HEK293 (cell line): Measurements from ENCODE around the gene PDF.

ENCODE experiments used
- EGR2 ChIP-seq: fragments of 450-650 bp; formaldehyde crosslinking; IDR thresholded peaks from 2 replicates; pipeline ENCODE4 v1.5.1; 2016; ENCODE audit warnings: low read depth, missing biosample characterization, missing genetic modification characterization
- GLIS2 ChIP-seq: fragments of 450-650 bp; formaldehyde crosslinking; IDR thresholded peaks from 2 replicates; pipeline ENCODE4 v1.5.1; 2016; ENCODE audit warnings: missing biosample characterization, missing genetic modification characterization
- HOXA7 ChIP-seq: sonication (generic); formaldehyde crosslinking; IDR thresholded peaks from 2 replicates; pipeline ENCODE4 v1.8.1; 2022; ENCODE audit warnings: missing genetic modification reagents, borderline replicate concordance
- KLF10 ChIP-seq: fragments of 450-650 bp; IDR thresholded peaks from 2 replicates; pipeline ENCODE4 v1.5.1; 2018; ENCODE audit warnings: missing biosample characterization, mild to moderate bottlenecking, missing genetic modification characterization
- KLF16 ChIP-seq: fragments of 450-650 bp; formaldehyde crosslinking; IDR thresholded peaks from 2 replicates; pipeline ENCODE4 v1.5.1; 2017; ENCODE audit warnings: missing biosample characterization, missing genetic modification characterization
- PRDM1 ChIP-seq: fragments of 450-650 bp; formaldehyde crosslinking; IDR thresholded peaks from 2 replicates; pipeline ENCODE4; 2016; ENCODE audit warnings: missing biosample characterization, missing genetic modification characterization
- RBAK ChIP-seq: fragments of 450-650 bp; formaldehyde crosslinking; IDR thresholded peaks from 2 replicates; pipeline ENCODE4 v1.5.1; 2016; ENCODE audit warnings: missing biosample characterization, missing genetic modification characterization
- YY1 ChIP-seq: fragments of 450-650 bp; formaldehyde crosslinking; IDR thresholded peaks from 2 replicates; pipeline ENCODE4 v1.5.1; 2018; ENCODE audit warnings: missing biosample characterization, missing genetic modification characterization
- YY2 ChIP-seq: fragments of 450-650 bp; formaldehyde crosslinking; IDR thresholded peaks from 2 replicates; pipeline ENCODE4 v1.5.1; 2016; ENCODE audit warnings: missing biosample characterization, missing genetic modification characterization
- ZBTB17 ChIP-seq: fragments of 450-650 bp; formaldehyde crosslinking; IDR thresholded peaks from 2 replicates; pipeline ENCODE4 v1.5.1; 2016; ENCODE audit warnings: missing biosample characterization, missing genetic modification characterization
- ZEB2 ChIP-seq: fragments of 450-650 bp; formaldehyde crosslinking; IDR thresholded peaks from 2 replicates; pipeline ENCODE4 v1.5.1; 2016; ENCODE audit warnings: missing biosample characterization, missing genetic modification characterization
- ZFP69B ChIP-seq: fragments of 450-650 bp; formaldehyde crosslinking; IDR thresholded peaks from 2 replicates; pipeline ENCODE4 v1.5.1; 2016; ENCODE audit warnings: missing biosample characterization, missing genetic modification characterization
- ZNF138 ChIP-seq: fragments of 450-650 bp; formaldehyde crosslinking; IDR thresholded peaks from 2 replicates; pipeline ENCODE4 v1.5.1; 2016; ENCODE audit warnings: missing biosample characterization, missing genetic modification characterization, borderline replicate concordance
- ZNF2 ChIP-seq: fragments of 450-650 bp; formaldehyde crosslinking; IDR thresholded peaks from 2 replicates; pipeline ENCODE4 v1.5.1; 2016; ENCODE audit warnings: missing biosample characterization, missing genetic modification characterization
- ZNF214 ChIP-seq: fragments of 450-650 bp; formaldehyde crosslinking; IDR thresholded peaks from 2 replicates; pipeline ENCODE4 v1.5.1; 2017; ENCODE audit warnings: missing biosample characterization, mild to moderate bottlenecking, missing genetic modification characterization, borderline replicate concordance
- ZNF223 ChIP-seq: fragments of 450-650 bp; formaldehyde crosslinking; IDR thresholded peaks from 2 replicates; pipeline ENCODE4 v1.5.1; 2016; ENCODE audit warnings: missing biosample characterization, missing genetic modification characterization
- ZNF366 ChIP-seq: fragments of 450-650 bp; formaldehyde crosslinking; conservative IDR thresholded peaks from 2 replicates; pipeline ENCODE4 v1.5.1; 2016; ENCODE audit warnings: missing biosample characterization, missing genetic modification characterization
- ZNF391 ChIP-seq: fragments of 450-650 bp; formaldehyde crosslinking; IDR thresholded peaks from 2 replicates; pipeline ENCODE4 v1.5.1; 2016; ENCODE audit warnings: low read depth, missing biosample characterization, missing genetic modification characterization, borderline replicate concordance
- ZNF571 ChIP-seq: fragments of 450-650 bp; formaldehyde crosslinking; IDR thresholded peaks from 2 replicates; pipeline ENCODE4 v1.5.0; 2017; ENCODE audit warnings: missing biosample characterization, missing genetic modification characterization
- ZNF639 ChIP-seq: fragments of 450-650 bp; formaldehyde crosslinking; IDR thresholded peaks from 2 replicates; pipeline ENCODE4 v1.5.1; 2016; ENCODE audit warnings: missing biosample characterization, missing genetic modification characterization
- ZNF654 ChIP-seq: fragments of 450-650 bp; formaldehyde crosslinking; IDR thresholded peaks from 2 replicates; pipeline ENCODE4 v1.5.1; 2016; ENCODE audit warnings: low read depth, missing biosample characterization, missing genetic modification characterization
- ZNF658 ChIP-seq: fragments of 450-650 bp; formaldehyde crosslinking; IDR thresholded peaks from 2 replicates; pipeline ENCODE4; 2016; ENCODE audit warnings: missing biosample characterization, missing genetic modification characterization
- ZNF664 ChIP-seq: fragments of 450-650 bp; formaldehyde crosslinking; IDR thresholded peaks from 2 replicates; pipeline ENCODE4 v1.5.1; 2016; ENCODE audit warnings: missing biosample characterization, missing genetic modification characterization
- ZNF701 ChIP-seq: fragments of 450-650 bp; formaldehyde crosslinking; IDR thresholded peaks from 2 replicates; pipeline ENCODE4 v1.5.1; 2016; ENCODE audit warnings: missing biosample characterization, missing genetic modification characterization
- ZNF768 ChIP-seq: fragments of 450-650 bp; formaldehyde crosslinking; IDR thresholded peaks from 2 replicates; pipeline ENCODE4 v1.5.1; 2018; ENCODE audit warnings: missing biosample characterization, mild to moderate bottlenecking, missing genetic modification characterization
- ZNF830 ChIP-seq: fragments of 450-650 bp; IDR thresholded peaks from 2 replicates; pipeline ENCODE4 v1.5.0; 2018; ENCODE audit warnings: missing biosample characterization, missing genetic modification characterization, low read depth, mild to moderate bottlenecking, moderate library complexity
- ZNF843 ChIP-seq: fragments of 450-650 bp; formaldehyde crosslinking; IDR thresholded peaks from 2 replicates; pipeline ENCODE4 v1.5.1; 2016; ENCODE audit warnings: missing biosample characterization, missing genetic modification characterization
- ZXDB ChIP-seq: fragments of 450-650 bp; formaldehyde crosslinking; IDR thresholded peaks from 2 replicates; pipeline ENCODE4 v1.5.1; 2016; ENCODE audit warnings: missing biosample characterization, missing genetic modification characterization
- TF ChIP-seq, protein P1 (sequence below): fragments of 450-650 bp; formaldehyde crosslinking; IDR thresholded peaks from 2 replicates; pipeline ENCODE4 v1.5.1; 2017; ENCODE audit warnings: missing biosample characterization, missing genetic modification characterization
- TF ChIP-seq, protein P2 (sequence below): fragments of 450-650 bp; formaldehyde crosslinking; IDR thresholded peaks from 2 replicates; pipeline ENCODE4 v1.5.1; 2016; ENCODE audit warnings: missing biosample characterization, missing genetic modification characterization, low read depth
- TF ChIP-seq, protein P3 (sequence below): fragments of 450-650 bp; formaldehyde crosslinking; IDR thresholded peaks from 2 replicates; pipeline ENCODE4 v1.5.1; 2016; ENCODE audit warnings: missing biosample characterization, missing genetic modification characterization

Gene PDF

DNA sequence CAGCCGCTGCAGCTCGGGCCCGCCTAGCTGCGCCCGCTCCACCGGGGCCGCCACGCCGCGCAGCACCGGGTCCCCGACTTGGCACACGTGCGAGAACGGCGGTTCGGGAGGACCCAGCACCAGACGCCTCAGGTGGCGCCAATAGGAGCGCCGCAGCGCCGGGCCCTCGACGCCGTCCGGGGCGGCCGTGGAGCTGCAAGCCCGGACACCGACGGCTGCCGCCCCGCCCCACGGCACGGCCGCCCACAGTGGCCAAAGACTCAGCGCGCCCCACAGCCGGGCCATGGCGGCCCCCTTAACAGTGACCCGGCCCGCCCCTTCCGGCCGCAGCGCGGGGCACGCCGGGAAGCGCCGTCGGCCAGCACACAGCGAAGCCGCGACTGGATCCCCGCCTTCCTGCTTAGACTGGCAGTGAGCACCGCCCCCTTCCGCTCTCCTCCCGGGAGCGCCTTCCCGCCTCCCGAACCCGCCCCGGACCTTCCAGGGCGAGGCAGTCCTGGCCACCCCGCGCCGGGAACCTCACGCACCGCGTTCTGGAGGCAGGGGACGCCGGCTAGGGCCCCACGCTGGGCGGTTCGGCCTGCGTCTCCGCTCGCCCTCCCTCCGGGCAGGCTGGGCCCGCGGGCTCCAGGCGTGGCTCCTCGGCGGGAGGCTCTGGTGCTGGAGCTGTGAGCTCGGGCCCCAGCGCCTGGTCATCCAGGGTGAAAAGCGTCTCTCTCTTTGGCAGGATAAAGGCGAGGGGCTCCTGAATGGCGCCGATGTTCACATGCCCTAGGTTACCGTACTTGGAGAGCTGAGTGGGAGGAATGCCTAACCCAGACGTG, at the start of gene PDF (continued):
- TF ChIP-seq, protein P1, sequence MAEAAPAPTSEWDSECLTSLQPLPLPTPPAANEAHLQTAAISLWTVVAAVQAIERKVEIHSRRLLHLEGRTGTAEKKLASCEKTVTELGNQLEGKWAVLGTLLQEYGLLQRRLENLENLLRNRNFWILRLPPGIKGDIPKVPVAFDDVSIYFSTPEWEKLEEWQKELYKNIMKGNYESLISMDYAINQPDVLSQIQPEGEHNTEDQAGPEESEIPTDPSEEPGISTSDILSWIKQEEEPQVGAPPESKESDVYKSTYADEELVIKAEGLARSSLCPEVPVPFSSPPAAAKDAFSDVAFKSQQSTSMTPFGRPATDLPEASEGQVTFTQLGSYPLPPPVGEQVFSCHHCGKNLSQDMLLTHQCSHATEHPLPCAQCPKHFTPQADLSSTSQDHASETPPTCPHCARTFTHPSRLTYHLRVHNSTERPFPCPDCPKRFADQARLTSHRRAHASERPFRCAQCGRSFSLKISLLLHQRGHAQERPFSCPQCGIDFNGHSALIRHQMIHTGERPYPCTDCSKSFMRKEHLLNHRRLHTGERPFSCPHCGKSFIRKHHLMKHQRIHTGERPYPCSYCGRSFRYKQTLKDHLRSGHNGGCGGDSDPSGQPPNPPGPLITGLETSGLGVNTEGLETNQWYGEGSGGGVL (tag by site-specific recombination), result peak; percentile 96
- TF ChIP-seq, protein P2, sequence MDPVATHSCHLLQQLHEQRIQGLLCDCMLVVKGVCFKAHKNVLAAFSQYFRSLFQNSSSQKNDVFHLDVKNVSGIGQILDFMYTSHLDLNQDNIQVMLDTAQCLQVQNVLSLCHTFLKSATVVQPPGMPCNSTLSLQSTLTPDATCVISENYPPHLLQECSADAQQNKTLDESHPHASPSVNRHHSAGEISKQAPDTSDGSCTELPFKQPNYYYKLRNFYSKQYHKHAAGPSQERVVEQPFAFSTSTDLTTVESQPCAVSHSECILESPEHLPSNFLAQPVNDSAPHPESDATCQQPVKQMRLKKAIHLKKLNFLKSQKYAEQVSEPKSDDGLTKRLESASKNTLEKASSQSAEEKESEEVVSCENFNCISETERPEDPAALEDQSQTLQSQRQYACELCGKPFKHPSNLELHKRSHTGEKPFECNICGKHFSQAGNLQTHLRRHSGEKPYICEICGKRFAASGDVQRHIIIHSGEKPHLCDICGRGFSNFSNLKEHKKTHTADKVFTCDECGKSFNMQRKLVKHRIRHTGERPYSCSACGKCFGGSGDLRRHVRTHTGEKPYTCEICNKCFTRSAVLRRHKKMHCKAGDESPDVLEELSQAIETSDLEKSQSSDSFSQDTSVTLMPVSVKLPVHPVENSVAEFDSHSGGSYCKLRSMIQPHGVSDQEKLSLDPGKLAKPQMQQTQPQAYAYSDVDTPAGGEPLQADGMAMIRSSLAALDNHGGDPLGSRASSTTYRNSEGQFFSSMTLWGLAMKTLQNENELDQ, result no peak
- TF ChIP-seq ZEB2 (peak; percentile 57; the same call in 1 of the 2 replicates), ZNF223 (tag by site-specific recombination) (peak; percentile 88; the same call in 1 of the 2 replicates), ZNF2 (no peak), ZNF391 (tag by site-specific recombination) (no peak), ZNF664 (tag by site-specific recombination) (no peak), ZNF571 (tag by site-specific recombination) (no peak), ZNF366 (tag by site-specific recombination) (no peak), ZNF830 (no peak), ZFP69B (tag by site-specific recombination) (no peak), KLF10 (tag by site-specific recombination) (peak; percentile 59; the same call in 1 of the 2 replicates), ZNF768 (tag by site-specific recombination) (0 out of 2 replicates have a peak, but pooled peaks have one; percentile 7), ZBTB17 (tag by site-specific recombination) (peak; percentile 38; the same call in 1 of the 2 replicates), ZNF214 (tag by site-specific recombination) (no peak), RBAK (tag by site-specific recombination) (no peak), ZNF658 (tag by site-specific recombination) (no peak), ZXDB (tag by site-specific recombination) (peak; percentile 78), ZNF654 (tag by site-specific recombination) (no peak), PRDM1 (tag by site-specific recombination) (no peak), KLF16 (tag by site-specific recombination) (peak; percentile 91), EGR2 (tag by site-specific recombination) (peak; percentile 35; the same call in 1 of the 2 replicates), GLIS2 (tag by site-specific recombination) (peak; percentile 94), ZNF701 (no peak), YY1 (tag by site-specific recombination) (peak; percentile 62; the same call in 1 of the 2 replicates), ZNF138 (tag by site-specific recombination) (no peak), ZNF843 (tag by site-specific recombination) (0 out of 2 replicates have a peak, but pooled peaks have one; percentile 47), ZNF639 (tag by site-specific recombination) (no peak), YY2 (tag by site-specific recombination) (peak; percentile 81), HOXA7 (CRISPR knock-in tag) (no peak)
- TF ChIP-seq, protein P3, sequence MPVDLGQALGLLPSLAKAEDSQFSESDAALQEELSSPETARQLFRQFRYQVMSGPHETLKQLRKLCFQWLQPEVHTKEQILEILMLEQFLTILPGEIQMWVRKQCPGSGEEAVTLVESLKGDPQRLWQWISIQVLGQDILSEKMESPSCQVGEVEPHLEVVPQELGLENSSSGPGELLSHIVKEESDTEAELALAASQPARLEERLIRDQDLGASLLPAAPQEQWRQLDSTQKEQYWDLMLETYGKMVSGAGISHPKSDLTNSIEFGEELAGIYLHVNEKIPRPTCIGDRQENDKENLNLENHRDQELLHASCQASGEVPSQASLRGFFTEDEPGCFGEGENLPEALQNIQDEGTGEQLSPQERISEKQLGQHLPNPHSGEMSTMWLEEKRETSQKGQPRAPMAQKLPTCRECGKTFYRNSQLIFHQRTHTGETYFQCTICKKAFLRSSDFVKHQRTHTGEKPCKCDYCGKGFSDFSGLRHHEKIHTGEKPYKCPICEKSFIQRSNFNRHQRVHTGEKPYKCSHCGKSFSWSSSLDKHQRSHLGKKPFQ (tag by site-specific recombination), result no peak
